Ovary (tissue), 9 donors: ENCODE data around the gene ACCS. TPM values are rescaled to one million over a fixed set of nuclear protein-coding genes. Genes with fewer than 3 reads are reported as not detected.

Experiments
- DNase-seq, 5 donors: peaks; one replicate each; pipeline ENCODE4 v3.0.0-alpha.2; 2019 to 2020
- H3K27ac ChIP-seq, 2 donors: fragments of 200-600 bp; one replicate each; pipeline versions ENCODE4 v1.5.1 to v1.8.0; 2019 to 2022
- H3K27me3 ChIP-seq: fragments of 200-600 bp; one replicate; pipeline ENCODE4 v1.8.0; 2022
- H3K36me3 ChIP-seq: fragments of 200-600 bp; sonication (generic); one replicate; pipeline ENCODE4 v1.5.1; 2019
- H3K4me1 ChIP-seq: one replicate; pipeline ENCODE4 v1.8.1; 2013; ENCODE audit warnings: mild to moderate bottlenecking, moderate library complexity; ENCODE audit not compliant: insufficient read depth
- H3K4me3 ChIP-seq: fragments of 200-600 bp; sonication (generic); one replicate; pipeline ENCODE4 v1.5.1; 2017
- H3K9me3 ChIP-seq, 2 donors: fragments of 200-600 bp in 1 of 2; sonication (generic) in 1 of 2; one replicate each; pipeline versions ENCODE4 v1.5.1 to v1.8.1; 2013 to 2019; ENCODE audit warnings: mild to moderate bottlenecking in 1 of 2, moderate library complexity in 1 of 2
- EP300 ChIP-seq: sonication (generic); formaldehyde crosslinking; IDR thresholded peaks from one replicate; pipeline ENCODE4 v1.6.1; 2017; ENCODE audit warnings: antibody characterized with exemption
- POLR2A ChIP-seq: fragments of 450-650 bp; IDR thresholded peaks from one replicate; pipeline ENCODE4 v1.6.1; 2017; ENCODE audit warnings: antibody characterized with exemption, mild to moderate bottlenecking, moderate library complexity
- WGBS, 3 donors: extraction: QIAGEN DNeasy Blood & Tissue Kit in 1 of 3; methylation state at CpG; one replicate each; pipeline versions ENCODE4 v1.1.5 to v1.1.7; 2013 to 2017; 5-methylcytosine and 5-hydroxymethylcytosine counted together
- intact Hi-C, 4 donors: fragments of 100-400 bp; cut with DNase I; formaldehyde crosslinking; loops; one replicate each; pipeline versions ENCODE4 v1.11.0 to v1.15.1; 2022 to 2023
- polyA plus RNA-seq, 2 donors: library from polyadenylated mRNA; stranded (reverse); fragments of 200-250 nt in 1 of 2; fragments of 350-450 nt in 1 of 2; fragmentation: Illumina TruSeq in 1 of 2; extraction: RNeasy Lipid Tissue Mini Kit (QIAGEN cat#74804) in 1 of 2; gene quantifications; one replicate each; pipeline ENCODE4 v1.2.3, GENCODE V29; 2013 to 2014
- total RNA-seq, 7 donors: library from RNA; depleted of rRNA in 2 of 7; stranded (reverse); fragments of >200 nt in 2 of 7; fragmentation: NEBNext Ultra II Directional in 3 of 7; extraction: Animal tissue kit (Norgen Biotek cat#: 25700) in 3 of 7; gene quantifications; one replicate each; pipeline versions ENCODE4 v1.1.0 to v1.2.4, GENCODE V29; 2016 to 2023
- TF ChIP-seq, protein P1 (sequence below), 3 donors: fragments of 450-650 bp in 2 of 3; fragments of 200-600 bp in 1 of 3; IDR thresholded peaks; one replicate each; pipeline versions ENCODE4 v1.5.1 to v1.8.0; 2016 to 2022; ENCODE audit warnings: antibody characterized with exemption in 3 of 3, mild to moderate bottlenecking in 1 of 3
- donor health status: DM: no; HTN: no; CAD: no; lungs with moderate emphysema.
- donor health status: DM: no; HTN: no; CAD: no.
- donor health status: Bipolar disorder and iron deficiency.
- donor health status: DM: yes; HTN: yes; CAD: no.
- donor health status: DM: no; HTN: no; CAD: no.
- donor health status: DM: yes; HTN: yes; CAD: no.

ACCS gene
- total and polyA plus RNA-seq, 9 donors: 11.2 to 39.8 (median 26.4) TPM

DNA sequence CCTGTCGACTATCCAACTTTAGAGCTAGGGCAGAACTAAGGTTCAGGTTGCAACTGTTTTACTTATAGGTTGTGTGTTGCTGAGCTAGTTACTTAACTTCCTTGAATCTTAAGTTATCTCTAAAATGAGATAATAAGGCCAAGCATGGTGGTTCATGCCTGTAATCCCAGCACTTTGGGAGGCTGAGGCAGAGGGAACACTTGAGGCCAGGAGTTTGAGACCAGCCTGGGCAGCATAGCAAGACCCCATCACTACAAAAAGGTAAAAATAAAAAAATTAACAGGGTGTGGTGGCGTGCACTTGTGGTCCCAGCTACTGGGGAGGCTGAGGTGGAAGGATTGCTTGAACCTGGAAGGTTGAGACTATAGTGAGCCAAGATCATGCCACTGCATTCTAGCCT is 2.1 kb downstream of the ACCS start:
- Histone ChIP-seq H3K27ac (no peak overlapping the region), H3K27me3 (no peaks in the 10 kb centered on the region)
- TF ChIP-seq EP300 (no peak), POLR2A (no peak)
- TF ChIP-seq, protein P1, sequence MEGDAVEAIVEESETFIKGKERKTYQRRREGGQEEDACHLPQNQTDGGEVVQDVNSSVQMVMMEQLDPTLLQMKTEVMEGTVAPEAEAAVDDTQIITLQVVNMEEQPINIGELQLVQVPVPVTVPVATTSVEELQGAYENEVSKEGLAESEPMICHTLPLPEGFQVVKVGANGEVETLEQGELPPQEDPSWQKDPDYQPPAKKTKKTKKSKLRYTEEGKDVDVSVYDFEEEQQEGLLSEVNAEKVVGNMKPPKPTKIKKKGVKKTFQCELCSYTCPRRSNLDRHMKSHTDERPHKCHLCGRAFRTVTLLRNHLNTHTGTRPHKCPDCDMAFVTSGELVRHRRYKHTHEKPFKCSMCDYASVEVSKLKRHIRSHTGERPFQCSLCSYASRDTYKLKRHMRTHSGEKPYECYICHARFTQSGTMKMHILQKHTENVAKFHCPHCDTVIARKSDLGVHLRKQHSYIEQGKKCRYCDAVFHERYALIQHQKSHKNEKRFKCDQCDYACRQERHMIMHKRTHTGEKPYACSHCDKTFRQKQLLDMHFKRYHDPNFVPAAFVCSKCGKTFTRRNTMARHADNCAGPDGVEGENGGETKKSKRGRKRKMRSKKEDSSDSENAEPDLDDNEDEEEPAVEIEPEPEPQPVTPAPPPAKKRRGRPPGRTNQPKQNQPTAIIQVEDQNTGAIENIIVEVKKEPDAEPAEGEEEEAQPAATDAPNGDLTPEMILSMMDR (IDR thresholded peaks at IDR 0.05): no peak

DNA sequence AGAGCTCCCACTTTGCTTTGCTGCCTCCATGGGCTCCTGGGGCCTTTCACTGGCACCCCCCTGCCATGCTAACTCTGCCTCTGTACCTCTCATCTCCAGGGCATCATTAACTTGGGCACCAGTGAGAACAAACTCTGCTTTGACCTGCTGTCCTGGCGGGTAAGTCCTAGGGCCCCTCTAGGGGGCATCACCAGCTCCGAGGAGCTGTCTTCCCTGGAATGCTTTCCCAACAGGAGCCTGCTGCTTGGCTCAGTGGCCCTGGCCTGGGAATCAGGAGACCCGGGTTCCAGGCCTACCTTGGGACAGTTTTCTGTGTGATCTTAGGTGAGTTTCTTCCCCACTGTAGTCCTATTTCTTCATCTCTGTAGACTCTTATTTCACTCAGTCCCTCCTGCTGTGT is 5.1 kb downstream of the ACCS start:
- Histone ChIP-seq H3K9me3 (no peaks in the 10 kb centered on the region), H3K27ac (no peak overlapping the region), H3K36me3 (no peaks in the 10 kb centered on the region), H3K27me3 (no peaks in the 10 kb centered on the region), H3K4me1 (peaks cover 2% of the 10 kb centered on the region), H3K4me3 (no peak overlapping the region)
- intact Hi-C loops: no loop called here
- WGBS, 3 donors: 83 to 87% (median 85%) methylated on average over 3 of the region's 3 CpGs
- no peak for DNase-seq
- no peak for TF ChIP-seq POLR2A

More for the DNA sequence above, 2.1 kb downstream of the ACCS start:
- intact Hi-C loops: no loop called here
- Histone ChIP-seq H3K36me3 (no peaks in the 10 kb centered on the region), H3K4me1 (peaks cover 2% of the 10 kb centered on the region), H3K4me3 (no peak overlapping the region), H3K9me3 (no peaks in the 10 kb centered on the region)
- 96 to 100% (median 99%) methylated on average over 2 of the region's 2 CpGs for WGBS, 3 donors
- DNase-seq: no peak

DNA sequence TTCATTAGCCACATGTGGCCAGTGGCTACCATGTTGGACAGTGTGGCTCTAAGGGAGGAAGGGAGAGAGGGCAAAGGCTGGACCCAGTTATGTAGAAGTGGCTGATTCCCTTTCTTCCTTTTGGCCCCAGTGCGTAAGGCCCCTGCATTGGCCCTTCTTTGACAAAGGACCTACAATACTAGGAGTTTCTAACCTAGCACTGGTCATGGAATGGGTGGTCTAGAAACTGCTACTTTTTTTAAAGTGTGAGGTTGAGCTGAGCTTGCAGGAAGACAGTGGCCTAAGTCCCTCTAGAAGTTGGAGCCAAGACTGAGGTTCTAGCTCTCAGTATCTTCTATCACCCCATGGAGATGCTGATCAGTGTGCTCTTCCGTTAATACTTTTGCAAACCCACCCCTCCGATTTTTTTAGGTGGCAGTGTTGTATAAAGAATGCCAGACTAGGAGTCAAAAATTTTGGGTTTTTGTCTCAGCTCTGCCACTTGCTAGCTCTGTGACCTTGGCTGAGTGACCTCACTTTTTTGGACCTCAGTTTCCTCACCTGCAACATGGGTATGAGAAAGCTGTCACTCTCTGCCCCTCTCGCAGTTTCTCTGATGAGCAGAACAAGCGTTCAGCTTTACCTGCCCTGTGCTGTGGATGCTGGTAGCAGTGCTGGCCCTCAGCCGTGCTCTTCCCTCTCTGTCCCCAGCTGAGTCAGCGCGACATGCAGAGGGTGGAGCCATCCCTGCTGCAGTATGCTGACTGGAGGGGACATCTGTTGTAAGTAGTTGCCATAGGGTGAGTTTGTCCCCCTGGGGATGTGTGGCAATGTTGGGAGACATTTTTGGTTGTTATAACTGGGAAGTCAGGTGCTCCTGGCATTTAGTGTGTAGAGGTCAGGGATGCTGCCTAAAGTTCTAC is 6.9 kb downstream of the ACCS start:
- H3K9me3 ChIP-seq: no peaks in the 10 kb centered on the region
- no peak for DNase-seq
- no peak overlapping the region for H3K4me3 ChIP-seq
- no peaks in the 10 kb centered on the region for H3K36me3 ChIP-seq
- H3K27ac ChIP-seq: no peak overlapping the region
- TF ChIP-seq POLR2A: no peak
- no peak for TF ChIP-seq EP300
- TF ChIP-seq, protein P1 (IDR thresholded peaks at IDR 0.05): no peak
- no peaks in the 10 kb centered on the region for H3K27me3 ChIP-seq
- H3K4me1 ChIP-seq: no peaks in the 10 kb centered on the region
- intact Hi-C loops: no loop called here
- WGBS, 3 donors: 90 to 95% (median 92%) methylated on average over 8 of the region's 8 CpGs

DNA sequence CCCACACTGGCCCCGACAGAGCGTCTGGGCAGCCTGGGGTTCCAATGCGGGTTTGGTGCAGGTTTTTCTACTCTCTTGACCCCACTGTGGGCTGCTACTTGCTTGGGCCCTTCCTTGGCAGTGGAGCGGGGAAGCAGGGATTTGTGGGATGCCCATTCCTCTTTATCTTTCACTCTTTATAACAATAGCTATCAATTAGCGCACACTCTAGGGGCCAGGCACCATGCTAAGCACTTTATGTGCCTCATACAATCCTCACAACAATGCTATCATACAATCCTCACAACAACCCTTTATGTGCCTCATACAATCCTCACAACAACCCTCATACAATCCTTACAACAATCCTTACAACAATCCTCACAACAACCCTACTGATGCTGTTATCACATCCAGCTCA is 12.7 kb downstream of the ACCS start:
- intact Hi-C loops: no loop called here
- Histone ChIP-seq H3K4me1 (no peaks in the 10 kb centered on the region), H3K36me3 (no peaks in the 10 kb centered on the region), H3K27me3 (no peaks in the 10 kb centered on the region), H3K9me3 (no peaks in the 10 kb centered on the region), H3K4me3 (no peak overlapping the region), H3K27ac (no peak overlapping the region)
- 86 to 95% (median 92%) methylated on average over 5 of the region's 5 CpGs for WGBS, 3 donors
- DNase-seq: no peak
- TF ChIP-seq, protein P1 (IDR thresholded peaks at IDR 0.05): no peak
- TF ChIP-seq POLR2A (no peak), EP300 (no peak)

DNA sequence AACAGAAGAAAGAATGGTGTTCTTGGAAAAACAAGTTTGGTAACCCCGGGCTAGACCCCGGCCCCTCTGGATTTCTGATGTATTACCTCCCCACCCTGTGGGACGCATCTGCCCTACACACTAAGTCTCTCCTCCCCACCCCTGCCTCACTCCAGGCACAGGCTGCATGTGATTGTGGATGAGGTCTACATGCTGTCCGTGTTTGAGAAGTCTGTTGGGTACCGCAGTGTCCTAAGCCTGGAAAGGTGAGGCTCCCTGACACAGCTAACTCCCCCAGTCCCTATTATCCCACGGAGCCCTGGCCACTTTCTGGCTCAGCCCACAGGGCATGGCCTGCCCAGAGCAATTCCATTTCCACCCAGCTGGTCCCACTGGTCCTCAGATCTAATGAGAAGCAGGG is 13.3 kb downstream of the ACCS start:
- intact Hi-C loops: no loop called here
- H3K36me3 ChIP-seq: no peaks in the 10 kb centered on the region
- WGBS, 3 donors: 87 to 91% (median 87%) methylated on average over 6 of the region's 6 CpGs
- H3K4me3 ChIP-seq: no peak overlapping the region
- H3K27ac ChIP-seq: no peak overlapping the region
- H3K4me1 ChIP-seq: no peaks in the 10 kb centered on the region
- H3K9me3 ChIP-seq: no peaks in the 10 kb centered on the region
- no peak for TF ChIP-seq EP300
- TF ChIP-seq, protein P1 (IDR thresholded peaks at IDR 0.05): no peak
- TF ChIP-seq POLR2A: no peak
- DNase-seq: no peak
- H3K27me3 ChIP-seq: no peaks in the 10 kb centered on the region
